ENCODE results near the gene SPECC1L.
A peak's percentile ranks its signal among the peaks of the same experiment; 100 is the strongest.
"Not testable (repeated sequence)": the region's sequence is repeated elsewhere in the genome, so short reads cannot be mapped to it uniquely, and the experiment has no call there.

Gene SPECC1L

DNA sequence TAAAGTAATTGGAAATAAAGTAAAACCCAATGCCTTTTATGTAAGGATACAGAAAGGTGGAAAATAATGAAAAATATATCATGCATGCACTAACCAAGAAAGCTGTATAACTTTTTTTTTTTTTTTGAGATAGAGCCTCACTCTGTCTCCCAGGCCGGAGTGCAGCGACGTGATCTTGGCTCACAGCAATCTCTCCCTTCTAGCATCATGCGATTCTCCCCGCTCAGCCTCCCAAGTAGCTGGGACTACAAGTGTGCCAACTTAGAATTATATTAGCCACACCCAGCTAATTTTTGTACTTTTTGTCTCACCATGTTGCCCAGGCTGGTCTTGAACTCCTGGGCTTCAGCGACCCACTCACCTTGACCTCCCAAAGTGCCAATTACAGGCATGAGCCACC lies 30.2 kb upstream of the SPECC1L start:
- no peak for TF ChIP-seq GATA1 (IDR thresholded peaks at IDR 0.05; ENCODE audit: low read depth, low read length)
- no peak for TF ChIP-seq POLR2A (IDR thresholded peaks at IDR 0.05; ENCODE audit: low read length)
- DNase-seq: no peak

GRCh38 chr22:24240985-24241692 lies 29.5 kb upstream of the SPECC1L start:
- DNase-seq: not testable (repeated sequence)

- not testable (repeated sequence) for DNase-seq
Measured at GRCh38 chr22:24243417-24243816, 27.2 kb upstream of the SPECC1L start.

- no peak for DNase-seq
Measured at GRCh38 chr22:24244144-24244787, 26.4 kb upstream of the SPECC1L start.

GRCh38 chr22:24245030-24245431 lies 25.6 kb upstream of the SPECC1L start, which contains the start of gene GGT5:
TSS of gene GGT5 (minus strand) at chr22:24245082. CDS start at chr22:24244725, 357 bp downstream.
- DNase-seq: peak; percentile 20 to 41

More at GRCh38 chr22:24244144-24244787, 26.4 kb upstream of the SPECC1L start:
- TF ChIP-seq POLR2A (IDR thresholded peaks at IDR 0.05; ENCODE audit: low read length): no peak
- no peak for TF ChIP-seq GATA1 (IDR thresholded peaks at IDR 0.05; ENCODE audit: low read depth, low read length)

DNA sequence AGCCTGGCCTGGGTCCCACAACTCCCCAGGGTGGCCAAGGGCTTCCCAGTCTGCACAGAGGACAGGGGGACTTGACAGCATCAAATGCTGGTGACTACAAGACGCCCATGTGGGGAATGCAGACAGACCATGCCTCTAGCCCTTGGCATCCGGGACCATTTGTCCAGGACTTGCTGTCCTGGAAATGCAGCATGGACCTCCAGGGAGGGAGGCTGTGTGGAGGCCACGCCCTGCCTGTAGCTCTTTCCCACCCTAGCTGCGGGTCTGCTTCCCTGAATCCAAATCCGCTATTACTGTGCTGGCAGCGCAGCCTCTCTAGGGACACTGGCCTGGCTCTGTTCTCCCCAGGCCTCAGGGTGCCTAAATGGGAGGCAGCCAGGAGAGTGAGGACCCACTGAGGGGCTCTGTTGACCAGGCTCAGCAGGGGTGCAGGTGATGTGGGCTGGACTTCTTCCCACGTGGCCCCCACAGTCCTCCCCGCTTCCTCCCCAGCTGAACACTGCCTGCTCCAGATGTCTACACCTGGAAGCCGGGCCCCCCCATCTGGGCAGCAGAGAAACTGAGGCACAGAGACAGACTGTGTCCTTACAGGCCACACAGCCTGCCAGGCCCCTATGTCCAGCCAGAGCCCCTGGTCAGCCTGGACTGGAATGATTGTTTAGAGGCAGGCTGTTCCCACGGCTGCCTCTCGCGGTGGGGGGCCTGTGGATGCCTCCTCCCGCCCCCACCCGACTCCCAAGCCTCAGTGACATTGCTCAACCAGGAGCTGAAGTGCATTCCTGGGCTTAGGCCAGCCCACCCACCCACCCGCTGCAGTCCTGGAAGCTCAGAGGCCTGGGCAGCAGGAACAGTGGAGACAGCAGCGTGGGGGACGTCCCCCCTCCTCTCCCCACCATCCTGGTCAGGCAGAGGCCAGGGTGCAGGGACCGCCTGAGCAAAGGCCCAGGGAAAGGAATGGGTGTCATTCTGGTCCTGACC lies 24.8 kb upstream of the SPECC1L start:
- not testable (repeated sequence) for DNase-seq

DNA sequence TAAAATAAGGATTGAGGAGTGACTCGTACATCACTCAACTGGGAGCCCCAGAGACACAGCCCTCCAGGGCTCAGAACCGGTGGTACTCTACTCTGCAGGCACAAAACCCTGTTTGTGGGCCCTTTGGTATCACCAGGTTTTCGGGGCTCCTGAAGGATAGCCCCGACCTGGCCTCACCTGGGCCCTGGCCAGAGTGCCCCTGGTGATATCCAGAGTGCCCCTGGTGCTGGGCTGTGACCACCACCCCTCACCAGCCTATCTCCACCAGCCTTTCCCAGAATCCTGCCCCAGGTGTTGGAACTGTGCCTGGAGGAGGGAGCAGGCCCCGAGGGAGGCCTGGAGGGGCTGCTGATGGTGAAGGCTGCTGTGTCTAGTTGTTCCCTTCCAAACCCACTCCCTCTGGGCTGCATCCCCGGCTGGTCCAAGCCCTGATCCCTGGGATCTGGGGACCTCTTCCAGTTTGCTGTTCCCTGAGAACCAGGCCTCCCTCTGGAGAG lies 23.6 kb upstream of the SPECC1L start:
- DNase-seq: no peak
- no peak for TF ChIP-seq POLR2A (IDR thresholded peaks at IDR 0.05; ENCODE audit: low read length)
- TF ChIP-seq GATA1 (IDR thresholded peaks at IDR 0.05; ENCODE audit: low read depth, low read length): no peak

GRCh38 chr22:24247564-24248344 lies 22.9 kb upstream of the SPECC1L start:
- no peak for TF ChIP-seq GATA1 (IDR thresholded peaks at IDR 0.05; ENCODE audit: low read depth, low read length)
- no peak for TF ChIP-seq POLR2A (IDR thresholded peaks at IDR 0.05; ENCODE audit: low read length)
- peak; percentile 58 to 65 for DNase-seq

DNA sequence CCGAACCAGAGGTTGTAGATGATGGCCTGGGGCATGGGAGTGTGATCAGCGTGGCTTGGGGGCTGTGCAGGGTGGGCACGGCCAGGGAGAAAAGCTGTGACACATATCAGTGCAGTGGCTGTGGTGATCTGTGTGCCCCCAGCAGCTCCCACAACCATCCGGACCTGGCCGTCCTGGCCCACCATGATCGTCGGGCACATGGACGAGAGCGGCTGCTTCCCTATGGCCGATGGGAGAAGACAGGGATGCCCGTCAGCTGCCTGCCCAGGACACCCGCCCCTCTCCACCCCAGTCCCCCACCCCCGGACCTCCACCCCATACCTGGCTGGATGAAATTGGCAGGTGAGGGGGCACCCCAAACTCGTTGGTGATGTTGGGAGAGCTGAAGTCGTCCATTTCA lies 22.0 kb upstream of the SPECC1L start:
- DNase-seq: not testable (repeated sequence)

- not testable (repeated sequence) for DNase-seq
Measured at GRCh38 chr22:24249413-24249812, 21.2 kb upstream of the SPECC1L start.

DNA sequence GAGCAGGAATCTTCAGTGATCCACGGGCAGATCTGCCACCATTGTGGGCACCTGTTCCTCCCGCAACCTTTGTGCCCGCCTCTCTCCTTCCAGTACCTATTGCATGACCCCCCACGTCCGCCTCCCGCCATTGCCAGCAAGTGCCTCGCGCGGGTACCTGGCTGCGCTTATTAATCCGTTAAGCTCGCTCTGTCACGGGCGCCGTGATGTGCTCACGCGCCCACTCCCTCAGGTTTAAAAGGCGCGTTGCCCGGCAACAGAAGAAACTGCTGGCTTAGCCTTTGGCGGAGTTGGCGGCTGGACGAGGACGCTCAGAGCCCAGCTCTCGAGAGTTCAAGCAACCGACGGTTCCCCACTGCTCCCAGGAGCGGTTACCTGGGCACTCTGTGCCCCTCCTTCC lies 19.3 kb upstream of the SPECC1L start:
- not testable (repeated sequence) for DNase-seq

- DNase-seq: not testable (repeated sequence)
Measured at GRCh38 chr22:24253126-24253525, 17.5 kb upstream of the SPECC1L start.

GRCh38 chr22:24256136-24256535 lies 14.5 kb upstream of the SPECC1L start:
- not testable (repeated sequence) for DNase-seq

- not testable (repeated sequence) for DNase-seq
Measured at GRCh38 chr22:24256736-24257135, 13.9 kb upstream of the SPECC1L start.

- DNase-seq: peak; percentile 74 to 78
Measured at GRCh38 chr22:24259459-24259858, 11.2 kb upstream of the SPECC1L start.

- not testable (repeated sequence) for DNase-seq
Measured at GRCh38 chr22:24262185-24262749, 8.4 kb upstream of the SPECC1L start.

GRCh38 chr22:24263479-24263878 lies 7.2 kb upstream of the SPECC1L start:
- DNase-seq: not testable (repeated sequence)

GRCh38 chr22:24264329-24264896 lies 6.2 kb upstream of the SPECC1L start:
- peak in 1 of 2 experiments; percentile 12 for DNase-seq
